HepG2 (cell line): ENCODE measurements around the gene PIAS1. TPM values are rescaled to one million over a fixed set of nuclear protein-coding genes. Genes with fewer than 3 reads are reported as not detected.

Experiments used
- ATAC-seq: fragments of 200-7000 bp; cut with Tn5 transposase; 3 replicates; pipeline ENCODE4 v1.9.1; 2020; ENCODE audit warnings: mild to moderate bottlenecking, moderate library complexity
- BruUV-seq: library from RNA; stranded (reverse); fragments of 400-500 nt; replicated peaks from 2 replicates; lab custom pipeline; 2021; lab: Mats Ljungman, UMichigan
- CTCF ChIA-PET: fragments of 300-600 bp; formaldehyde crosslinking; extraction: SDS; loops from one replicate; lab custom pipeline; 2021; ENCODE audit warnings: low total read pairs, inconsistent platforms, low intra/inter-chr PET ratio; lab: Yijun Ruan, JAX
- POLR2A ChIA-PET: fragments of 350-600 bp; sonication (Branson Sonifier 250); formaldehyde crosslinking; loops from one replicate; lab custom pipeline; 2020; ENCODE audit warnings: antibody characterized with exemption, inconsistent platforms; lab: Yijun Ruan, JAX
- DNase-seq: peaks from one replicate; pipeline ENCODE4 v3.0.0-alpha.2; 2015; ENCODE audit warnings: low spot score
- FAIRE-seq: peaks from 3 replicates; lab custom pipeline; 2011; peaks lifted over from hg19 to GRCh38; lab: Jason Lieb, UNC
- H2AFZ ChIP-seq: one replicate; pipeline ENCODE4 v1.6.1; 2011; ENCODE audit warnings: low read length, inconsistent platforms
- H3K27ac ChIP-seq: fragments of 300-600 bp; 3 replicates; pipeline ENCODE4 v1.8.0; 2011; ENCODE audit warnings: mixed run types, mild to moderate bottlenecking, mixed read lengths, low read length, inconsistent platforms; ENCODE audit not compliant: insufficient read depth; ENCODE audit errors: extremely low read length
- H3K27me3 ChIP-seq, 2 experiments: fragments of 200-600 bp in 1 of 2; 2 replicates in 1 of 2; 3 replicates in 1 of 2; pipeline versions ENCODE4 v1.6.0 to v1.8.0; 2011; ENCODE audit warnings: low read length in 2 of 2, mild to moderate bottlenecking in 2 of 2, moderate library complexity in 2 of 2, inconsistent platforms in 1 of 2; ENCODE audit not compliant: insufficient read depth in 2 of 2, control insufficient read depth in 1 of 2
- H3K36me3 ChIP-seq, 2 experiments: fragments of 200-600 bp in 1 of 2; replicated peaks in 1 of 2; 2 replicates in 1 of 2; 3 replicates in 1 of 2; pipeline versions ENCODE4 v1.5.1 to v1.8.0; 2011; ENCODE audit warnings: low read length in 2 of 2, inconsistent platforms in 1 of 2; ENCODE audit not compliant: insufficient read depth in 2 of 2, control insufficient read depth in 1 of 2
- H3K4me1 ChIP-seq: 2 replicates; pipeline ENCODE4 v1.5.1; 2012; ENCODE audit warnings: low read length, inconsistent platforms; ENCODE audit not compliant: insufficient read depth
- H3K4me2 ChIP-seq: 2 replicates; pipeline ENCODE4 v1.6.0; 2011; ENCODE audit warnings: low read depth, low read length, inconsistent platforms
- H3K4me3 ChIP-seq, 3 experiments: fragments of 200-600 bp in 1 of 3; sonication (generic), shearing (Covaris generic) in 1 of 3; replicated peaks in 1 of 3; 2 replicates each; pipeline ENCODE4 v1.5.1; 2011 to 2016; ENCODE audit warnings: low read length in 3 of 3, inconsistent platforms in 2 of 3, low read depth in 2 of 3, mild to moderate bottlenecking in 2 of 3, control low read depth in 1 of 3, mixed read lengths in 1 of 3; ENCODE audit not compliant: insufficient read depth in 1 of 3
- H3K79me2 ChIP-seq: one replicate; pipeline ENCODE4 v1.6.1; 2011; ENCODE audit warnings: low read length, inconsistent platforms; ENCODE audit not compliant: insufficient read depth
- H3K9ac ChIP-seq: 2 replicates; pipeline ENCODE4 v1.6.0; 2011; ENCODE audit warnings: mild to moderate bottlenecking, low read depth, low read length, inconsistent platforms; ENCODE audit not compliant: insufficient read depth
- H3K9me3 ChIP-seq: 2 replicates; pipeline ENCODE4 v1.5.1; 2012; ENCODE audit warnings: mild to moderate bottlenecking, low read length
- H4K20me1 ChIP-seq: 2 replicates; pipeline ENCODE4 v1.6.0; 2011; ENCODE audit warnings: inconsistent platforms, mild to moderate bottlenecking, low read length, moderate library complexity; ENCODE audit not compliant: insufficient read depth
- MAFF ChIP-seq: IDR thresholded peaks from 2 replicates; pipeline ENCODE4 v1.6.1; 2011; ENCODE audit warnings: low read depth, low read length, improper control_type of control experiment
- MAFK ChIP-seq, 2 experiments: IDR thresholded peaks in 1 of 2; conservative IDR thresholded peaks in 1 of 2; 2 replicates each; pipeline ENCODE4 v1.6.1; 2011; ENCODE audit warnings: improper control_type of control experiment in 2 of 2, low read length in 2 of 2
- ZNF616 ChIP-seq: sonication (generic); formaldehyde crosslinking; IDR thresholded peaks from 2 replicates; pipeline ENCODE4 v1.5.0; 2020; ENCODE audit warnings: low read depth, mild to moderate bottlenecking, missing genetic modification reagents
- WGBS: methylation state at CpG from one replicate; pipeline ENCODE4 v1.1.6; 2017; ENCODE audit warnings: low lambda C conversion rate; 5-methylcytosine and 5-hydroxymethylcytosine counted together
- in situ Hi-C: cut with HindIII; loops from 2 replicates; pipeline ENCODE4 v1.10.0; 2017; ENCODE audit warnings: low pct_unique_long_range_greater_than_20kb; ENCODE audit not compliant: extremely low pct_ligation_motif_present
- intact Hi-C: fragments of 100-400 bp; cut with micrococcal nuclease; formaldehyde crosslinking; loops from one replicate; pipeline ENCODE4 v1.10.0; 2022; ENCODE audit not compliant: unreplicated experiment
- polyA plus RNA-seq, 8 experiments: library from polyadenylated mRNA; depleted of rRNA in 3 of 8; stranded (reverse) in 7 of 8; unstranded in 1 of 8; fragments of >200 nt; fragmentation: Illumina TruSeq in 4 of 8; extraction: Trizol in 4 of 8; gene quantifications; 2 replicates each; pipeline versions ENCODE4 v1.2.1 to v1.2.3, GENCODE V29; 2011 to 2016; ENCODE audit warnings: low read depth in 4 of 8, missing spikeins in 1 of 8, mixed read lengths in 1 of 8; ENCODE audit not compliant: insufficient read depth in 1 of 8
- total RNA-seq, 5 experiments: library from RNA; depleted of rRNA; stranded (reverse); fragments of >200 nt; fragmentation: Illumina TruSeq; extraction: Trizol; gene quantifications; 2 replicates each; pipeline ENCODE4 v1.2.3, GENCODE V29; 2016; ENCODE audit warnings: low read depth in 1 of 5
- TF ChIP-seq, protein P1 (sequence below), 2 experiments: sonication (generic) in 1 of 2; formaldehyde crosslinking in 1 of 2; IDR thresholded peaks; 2 replicates each; pipeline versions ENCODE4 v1.5.1 to v1.6.1; 2011 to 2020; ENCODE audit warnings: borderline replicate concordance in 1 of 2, low read depth in 1 of 2, low read length in 1 of 2, mild to moderate bottlenecking in 1 of 2, missing genetic modification reagents in 1 of 2, moderate library complexity in 1 of 2

The PIAS1 gene
- total and polyA plus RNA-seq, 2 of the 13 experiments (the other 11 are each of a cell fraction or from before 2014, with no cell fraction given), result 20.7 to 33.7 TPM

DNA sequence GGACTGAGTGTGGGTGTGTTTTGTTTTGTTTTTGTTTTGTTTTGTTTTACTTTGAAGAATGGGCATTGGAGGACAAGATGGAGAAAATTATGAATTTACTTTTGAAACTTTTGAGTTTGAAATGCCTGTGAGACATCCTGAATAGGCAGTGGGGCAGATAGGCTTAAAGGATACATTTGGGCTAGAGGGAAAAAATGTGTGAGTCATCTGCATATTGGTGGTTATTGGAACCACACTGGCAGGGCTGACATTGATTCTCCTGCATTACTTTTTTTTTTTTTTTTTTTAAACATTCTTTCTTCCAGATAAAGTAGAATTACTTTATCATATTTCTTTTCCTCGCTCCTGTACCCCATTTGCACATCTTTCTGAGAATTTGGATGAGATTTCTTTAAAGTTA is 94.9 kb downstream of the PIAS1 start (continued):
- TF ChIP-seq, protein P1, sequence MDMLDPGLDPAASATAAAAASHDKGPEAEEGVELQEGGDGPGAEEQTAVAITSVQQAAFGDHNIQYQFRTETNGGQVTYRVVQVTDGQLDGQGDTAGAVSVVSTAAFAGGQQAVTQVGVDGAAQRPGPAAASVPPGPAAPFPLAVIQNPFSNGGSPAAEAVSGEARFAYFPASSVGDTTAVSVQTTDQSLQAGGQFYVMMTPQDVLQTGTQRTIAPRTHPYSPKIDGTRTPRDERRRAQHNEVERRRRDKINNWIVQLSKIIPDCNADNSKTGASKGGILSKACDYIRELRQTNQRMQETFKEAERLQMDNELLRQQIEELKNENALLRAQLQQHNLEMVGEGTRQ (IDR thresholded peaks at IDR 0.05; ENCODE audit: low read depth, low read length), result no peak
- TF ChIP-seq, protein P1 (CRISPR knock-in tag; IDR thresholded peaks at IDR 0.05; ENCODE audit: borderline replicate concordance), result no peak

DNA sequence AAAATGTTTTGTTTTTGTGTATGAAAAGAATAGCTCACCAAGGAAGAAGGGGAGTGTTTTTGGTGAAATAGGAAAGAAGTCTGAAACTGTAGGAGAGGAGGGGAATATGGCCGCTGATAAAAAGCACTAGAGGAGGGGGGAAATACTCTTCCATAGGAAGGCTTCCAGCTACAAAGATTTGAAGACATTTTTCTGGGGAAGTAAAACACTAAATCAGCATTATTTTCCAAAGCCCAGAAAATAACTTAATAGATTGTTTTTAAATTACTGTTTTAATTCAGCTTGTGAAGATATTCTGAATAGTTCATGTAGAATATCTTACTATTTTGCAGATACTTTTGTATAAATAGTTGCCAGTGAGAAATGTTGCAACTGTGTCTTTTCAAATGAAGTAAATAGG is 96.1 kb downstream of the PIAS1 start:
- no peak overlapping the region for H3K27ac ChIP-seq
- ATAC-seq (no peak), FAIRE-seq (no peak), DNase-seq (no peak)
- H3K9ac ChIP-seq, result no peak overlapping the region
- H3K79me2 ChIP-seq, result no peaks in the 10 kb centered on the region
- BruUV-seq, result no TSS peak
- H3K4me2 ChIP-seq, result no peak overlapping the region
- no peaks in the 10 kb centered on the region for H3K4me1 ChIP-seq
- in situ Hi-C loops (no loop called here), intact Hi-C loops (loop anchor here (10.0 kb wide), 1 partner anchor 95 kb away; the partner anchor contains the start of gene PIAS1)
- no peak overlapping the region for H2AFZ ChIP-seq
- ChIA-PET CTCF (no interaction called here), POLR2A (no interaction called here)
- no peaks in the 10 kb centered on the region for H3K9me3 ChIP-seq
- no peak overlapping the region for H3K4me3 ChIP-seq
- peaks cover 2 to 45% of the 10 kb centered on the region in 2 experiments for H3K36me3 ChIP-seq
- no peaks in the 10 kb centered on the region for H4K20me1 ChIP-seq
- no peaks in the 10 kb centered on the region for H3K27me3 ChIP-seq
- 95% methylated on average over 1 of the region's 1 CpG for WGBS
- TF ChIP-seq MAFK (conservative IDR thresholded peaks at IDR 0.05 in 1 of 2, IDR thresholded peaks at IDR 0.05 in 1 of 2; ENCODE audit: low read length in 2 of 2) (peak; percentile 71 to 75), ZNF616 (no peak), MAFF (peak; percentile 44; the same call in 1 of the 2 replicates)
